Mesendoderm (in vitro differentiated cells): ENCODE measurements around the gene CHFR.
"Not testable (repeated sequence)": the region's sequence is repeated elsewhere in the genome, so short reads cannot be mapped to it uniquely, and the experiment has no call there.

Experiments used
- DNase-seq: peaks from one replicate; pipeline ENCODE4 v3.0.0; 2013
- H2AK5ac ChIP-seq: 2 replicates; pipeline ENCODE4 v1.6.1; 2013; ENCODE audit warnings: low read length, inconsistent platforms
- H2BK120ac ChIP-seq: 2 replicates; pipeline ENCODE4 v1.6.1; 2013; ENCODE audit warnings: low read depth, mild to moderate bottlenecking, low read length, moderate library complexity, mixed read lengths
- H2BK15ac ChIP-seq: replicated peaks from 2 replicates; pipeline ENCODE4 v1.6.1; 2013; ENCODE audit warnings: low read depth, mild to moderate bottlenecking, moderate library complexity
- H2BK5ac ChIP-seq: 2 replicates; pipeline ENCODE4 v1.6.1; 2013; ENCODE audit warnings: low read length, inconsistent platforms
- H3K18ac ChIP-seq: 2 replicates; pipeline ENCODE4 v1.6.1; 2013; ENCODE audit warnings: mild to moderate bottlenecking, low read length, mixed read lengths
- H3K23ac ChIP-seq: one replicate; pipeline ENCODE4 v1.6.1; 2013; ENCODE audit warnings: low read length
- H3K27ac ChIP-seq: 2 replicates; pipeline ENCODE4 v1.5.1; 2013; ENCODE audit warnings: low read depth, mild to moderate bottlenecking, inconsistent platforms, low read length, moderate library complexity
- H3K27me3 ChIP-seq: 2 replicates; pipeline ENCODE4 v1.6.1; 2013; ENCODE audit warnings: low read length, control low read depth, mild to moderate bottlenecking, inconsistent platforms; ENCODE audit not compliant: insufficient read depth, poor library complexity
- H3K36me3 ChIP-seq: 2 replicates; pipeline ENCODE4 v1.6.1; 2013; ENCODE audit warnings: low read length, inconsistent platforms; ENCODE audit not compliant: control insufficient read depth, insufficient read depth
- H3K4ac ChIP-seq: one replicate; pipeline ENCODE4 v1.6.1; 2013; ENCODE audit warnings: low read depth, mild to moderate bottlenecking, low read length, moderate library complexity
- H3K4me1 ChIP-seq: 2 replicates; pipeline ENCODE4 v1.6.1; 2013; ENCODE audit warnings: low read depth, low read length, inconsistent platforms; ENCODE audit not compliant: control insufficient read depth
- H3K4me2 ChIP-seq: 2 replicates; pipeline ENCODE4 v1.6.1; 2013; ENCODE audit warnings: low read length
- H3K4me3 ChIP-seq: 2 replicates; pipeline ENCODE4 v1.5.1; 2013; ENCODE audit warnings: mild to moderate bottlenecking, low read length
- H3K56ac ChIP-seq: one replicate; pipeline ENCODE4 v1.6.1; 2013; ENCODE audit warnings: low read length
- H3K79me1 ChIP-seq: 2 replicates; pipeline ENCODE4 v1.6.1; 2013; ENCODE audit warnings: low read length, inconsistent platforms
- H3K79me2 ChIP-seq: 2 replicates; pipeline ENCODE4 v1.6.1; 2013; ENCODE audit warnings: mild to moderate bottlenecking, low read length; ENCODE audit not compliant: control insufficient read depth, insufficient read depth
- H3K9ac ChIP-seq: 2 replicates; pipeline ENCODE4 v1.6.1; 2013; ENCODE audit warnings: low read length, inconsistent platforms
- H4K5ac ChIP-seq: one replicate; pipeline ENCODE4 v1.6.1; 2013; ENCODE audit warnings: low read length
- H4K8ac ChIP-seq: one replicate; pipeline ENCODE4 v1.6.1; 2013; ENCODE audit warnings: low read depth, mild to moderate bottlenecking, control low read depth, low read length, moderate library complexity
- WGBS: extraction: QIAGEN DNeasy Blood & Tissue Kit; methylation state at CpG from one replicate; pipeline ENCODE4 v1.1.7; 2013; ENCODE audit warnings: low lambda C conversion rate, missing lambda C conversion rate; ENCODE audit not compliant: insufficient coverage; ENCODE audit errors: extremely low coverage; 5-methylcytosine and 5-hydroxymethylcytosine counted together

The CHFR gene

DNA sequence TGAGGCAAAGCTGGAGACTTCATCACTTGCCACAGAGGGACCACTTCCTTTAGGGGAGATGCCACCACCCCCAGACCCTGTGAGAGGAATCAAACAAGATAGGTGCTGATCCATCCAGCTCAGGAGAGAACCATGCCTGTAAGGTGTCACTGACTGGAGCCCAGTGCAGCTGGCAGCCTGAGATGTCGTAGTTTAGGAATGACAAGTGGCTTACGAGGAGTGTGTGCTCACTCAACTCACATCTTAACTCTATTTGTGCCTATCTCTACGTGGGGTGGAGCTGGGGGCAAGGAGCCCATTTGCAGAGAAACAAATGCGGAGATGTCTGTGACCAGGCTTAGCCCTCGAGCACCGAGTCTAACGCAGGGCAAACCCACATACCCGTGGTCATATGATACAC is 25.8 kb downstream of the CHFR start:
- Histone ChIP-seq H2BK120ac (no peak overlapping the region), H3K9ac (no peak overlapping the region), H4K5ac (no peak overlapping the region), H3K56ac (no peak overlapping the region), H3K79me1 (peaks cover 5% of the 10 kb centered on the region), H2BK15ac (no peak overlapping the region), H3K23ac (no peak overlapping the region), H3K4me2 (no peak overlapping the region), H4K8ac (no peak overlapping the region), H2AK5ac (no peak overlapping the region), H3K27ac (no peak overlapping the region), H3K4me1 (peaks cover 2% of the 10 kb centered on the region), H3K4me3 (no peak overlapping the region), H3K18ac (no peak overlapping the region), H3K36me3 (peaks cover 19% of the 10 kb centered on the region), H3K27me3 (no peaks in the 10 kb centered on the region), H3K79me2 (peaks cover 4% of the 10 kb centered on the region), H3K4ac (no peak overlapping the region), H2BK5ac (no peak overlapping the region)
- WGBS: no CpG with 5 or more reads among the region's 8 CpGs
- DNase-seq: no peak

DNA sequence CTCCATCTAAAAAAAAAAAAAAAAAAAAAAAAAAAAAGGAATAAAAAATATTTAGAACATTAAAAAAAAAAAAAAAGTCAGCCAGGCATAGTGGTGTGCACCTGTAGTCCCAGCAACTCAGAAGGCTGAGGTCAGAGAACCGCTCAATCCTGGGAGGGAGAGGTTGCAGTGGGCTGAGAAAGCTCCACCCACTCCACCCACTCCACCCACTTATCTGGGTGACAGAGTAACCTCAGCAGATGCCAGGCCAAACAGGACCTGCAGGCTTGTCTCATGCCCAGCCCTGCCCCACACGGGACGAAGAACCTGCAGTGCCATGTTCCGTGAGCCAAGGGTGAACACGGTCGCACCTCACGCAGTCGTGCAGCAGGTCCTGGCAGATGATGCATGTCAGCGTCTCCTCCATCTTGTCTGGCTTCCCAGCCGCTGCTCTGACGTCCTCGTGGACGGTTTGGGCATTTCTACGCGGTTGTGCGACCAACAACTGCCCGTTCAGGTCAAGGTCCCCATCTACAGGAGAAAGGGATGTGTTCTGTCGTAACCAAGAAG is 28.6 kb downstream of the CHFR start:
- no peak overlapping the region for H4K5ac ChIP-seq
- H3K4ac ChIP-seq: no peak overlapping the region
- DNase-seq: no peak
- no peak overlapping the region for H3K56ac ChIP-seq
- H3K27me3 ChIP-seq: no peaks in the 10 kb centered on the region
- no peak overlapping the region for H2BK5ac ChIP-seq
- H2BK15ac ChIP-seq: no peak overlapping the region
- no peaks in the 10 kb centered on the region for H3K79me1 ChIP-seq
- no peak overlapping the region for H3K9ac ChIP-seq
- no peaks in the 10 kb centered on the region for H3K4me1 ChIP-seq
- H3K4me3 ChIP-seq: no peak overlapping the region
- no peak overlapping the region for H2BK120ac ChIP-seq
- no peak overlapping the region for H4K8ac ChIP-seq
- no peak overlapping the region for H3K4me2 ChIP-seq
- H3K23ac ChIP-seq: no peak overlapping the region
- WGBS: no CpG with 5 or more reads among the region's 18 CpGs
- no peak overlapping the region for H2AK5ac ChIP-seq
- H3K36me3 ChIP-seq: peaks cover 22% of the 10 kb centered on the region
- no peak overlapping the region for H3K18ac ChIP-seq
- H3K79me2 ChIP-seq: no peaks in the 10 kb centered on the region
- no peak overlapping the region for H3K27ac ChIP-seq

DNA sequence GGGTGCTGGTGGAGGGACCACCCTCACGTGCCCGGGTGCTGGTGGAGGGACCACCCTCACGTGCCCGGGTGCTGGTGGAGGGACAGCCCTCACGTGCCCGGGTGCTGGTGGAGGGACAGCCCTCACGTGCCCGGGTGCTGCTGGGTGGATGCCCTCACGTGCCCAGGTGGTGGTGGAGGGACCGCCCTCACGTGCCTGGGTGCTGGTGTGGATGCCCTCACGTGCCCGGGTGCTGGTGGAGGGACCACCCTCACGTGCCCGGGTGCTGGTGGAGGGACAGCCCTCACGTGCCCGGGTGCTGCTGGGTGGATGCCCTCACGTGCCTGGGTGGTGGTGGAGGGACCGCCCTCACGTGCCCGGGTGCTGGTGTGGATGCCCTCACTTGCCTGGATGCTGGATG is 30.4 kb downstream of the CHFR start:
- not testable (repeated sequence) for H3K18ac ChIP-seq, H3K4ac ChIP-seq, H3K27me3 ChIP-seq, H3K56ac ChIP-seq, H4K8ac ChIP-seq, H3K4me2 ChIP-seq, H2BK5ac ChIP-seq, H3K27ac ChIP-seq, H4K5ac ChIP-seq, H2AK5ac ChIP-seq, H3K9ac ChIP-seq, H3K4me1 ChIP-seq, H3K79me1 ChIP-seq, H3K4me3 ChIP-seq, H3K79me2 ChIP-seq, DNase-seq, H2BK120ac ChIP-seq, H2BK15ac ChIP-seq, H3K23ac ChIP-seq
- H3K36me3 ChIP-seq: peaks cover 26% of the 10 kb centered on the region
- no CpG with 5 or more reads among the region's 21 CpGs for WGBS

DNA sequence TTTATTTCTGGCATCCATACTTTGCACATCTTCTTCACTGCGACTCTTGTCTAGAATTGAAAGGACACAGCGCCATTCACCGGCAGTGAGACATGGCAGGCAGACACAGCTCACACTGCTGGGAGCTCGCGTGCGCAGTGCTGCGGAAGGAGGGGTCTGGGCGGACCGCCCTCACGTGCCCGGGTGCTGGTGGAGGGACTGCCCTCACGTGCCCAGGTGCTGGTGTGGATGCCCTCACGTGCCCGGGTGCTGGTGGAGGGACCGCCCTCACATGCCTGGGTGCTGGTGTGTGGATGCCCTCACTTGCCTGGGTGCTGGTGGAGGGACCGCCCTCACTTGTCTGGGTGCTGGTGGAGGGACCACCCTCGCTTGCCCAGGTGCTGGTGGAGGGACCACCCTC is 30.8 kb downstream of the CHFR start:
- no peaks in the 10 kb centered on the region for H3K27me3 ChIP-seq
- no peak overlapping the region for H3K4me3 ChIP-seq
- no CpG with 5 or more reads among the region's 17 CpGs for WGBS
- no peak overlapping the region for H2BK5ac ChIP-seq
- no peak overlapping the region for H2AK5ac ChIP-seq
- H3K56ac ChIP-seq: no peak overlapping the region
- H3K79me2 ChIP-seq: no peaks in the 10 kb centered on the region
- no peak overlapping the region for H3K18ac ChIP-seq
- no peaks in the 10 kb centered on the region for H3K4me1 ChIP-seq
- no peak overlapping the region for H3K4me2 ChIP-seq
- H4K8ac ChIP-seq: no peak overlapping the region
- no peak overlapping the region for H3K4ac ChIP-seq
- H3K79me1 ChIP-seq: no peaks in the 10 kb centered on the region
- no peak overlapping the region for H3K9ac ChIP-seq
- no peak for DNase-seq
- peaks cover 27% of the 10 kb centered on the region for H3K36me3 ChIP-seq
- H3K27ac ChIP-seq: no peak overlapping the region
- H2BK120ac ChIP-seq: no peak overlapping the region
- no peak overlapping the region for H2BK15ac ChIP-seq
- H3K23ac ChIP-seq: no peak overlapping the region
- no peak overlapping the region for H4K5ac ChIP-seq

DNA sequence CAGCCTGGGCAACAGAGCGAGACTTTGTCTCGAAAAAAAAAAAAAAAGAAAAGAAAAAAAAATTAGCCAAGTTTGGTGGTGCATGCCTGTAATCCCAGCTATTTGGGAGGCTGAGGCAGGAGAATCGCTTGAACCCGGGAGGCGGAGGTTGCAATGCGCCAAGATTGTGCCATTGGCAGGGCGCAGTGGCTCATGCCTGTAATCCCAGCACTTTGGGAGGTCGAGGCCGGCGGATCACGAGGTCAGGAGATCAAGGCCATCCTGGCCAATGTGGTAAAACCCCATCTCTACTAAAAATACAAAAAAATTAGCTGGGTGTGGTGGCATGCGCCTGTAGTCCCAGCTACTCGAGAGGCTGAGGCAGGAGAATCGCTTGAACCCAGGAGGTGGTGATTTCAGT is 32.2 kb downstream of the CHFR start:
- not testable (repeated sequence) for H2BK5ac ChIP-seq, H3K4me2 ChIP-seq, H3K4me1 ChIP-seq, H4K8ac ChIP-seq, H2BK120ac ChIP-seq, H3K4ac ChIP-seq, DNase-seq, H3K9ac ChIP-seq, H2AK5ac ChIP-seq, H3K79me1 ChIP-seq, H4K5ac ChIP-seq, H3K79me2 ChIP-seq, H2BK15ac ChIP-seq, H3K56ac ChIP-seq, H3K4me3 ChIP-seq, H3K27ac ChIP-seq, H3K23ac ChIP-seq, H3K27me3 ChIP-seq, H3K18ac ChIP-seq
- no CpG with 5 or more reads among the region's 14 CpGs for WGBS
- peaks cover 25% of the 10 kb centered on the region for H3K36me3 ChIP-seq
